Suprapubic skin (tissue), 4 donors: ENCODE results near the gene PLEKHO1.

ENCODE experiments used
- EP300 ChIP-seq: sonication (generic); formaldehyde crosslinking; IDR thresholded peaks from one replicate; pipeline ENCODE4 v1.6.1; 2017; ENCODE audit warnings: antibody characterized with exemption
- POLR2A ChIP-seq, 2 donors: fragments of 450-650 bp; IDR thresholded peaks; one replicate each; pipeline ENCODE4 v1.6.1; 2017; ENCODE audit warnings: antibody characterized with exemption in 2 of 2, mild to moderate bottlenecking in 2 of 2, moderate library complexity in 2 of 2
- POLR2AphosphoS5 ChIP-seq, 3 donors: sonication (generic); formaldehyde crosslinking; IDR thresholded peaks; one replicate each; pipeline ENCODE4 v1.6.1; 2017; ENCODE audit warnings: antibody characterized with exemption in 3 of 3
- TF ChIP-seq, protein P1 (sequence below), 2 donors: fragments of 200-600 bp in 1 of 2; fragments of 450-650 bp in 1 of 2; sonication (generic) in 1 of 2; IDR thresholded peaks; one replicate each; pipeline ENCODE4 v1.5.1; 2016 to 2019; ENCODE audit warnings: antibody characterized with exemption in 2 of 2, mild to moderate bottlenecking in 1 of 2, moderate library complexity in 1 of 2

DNA sequence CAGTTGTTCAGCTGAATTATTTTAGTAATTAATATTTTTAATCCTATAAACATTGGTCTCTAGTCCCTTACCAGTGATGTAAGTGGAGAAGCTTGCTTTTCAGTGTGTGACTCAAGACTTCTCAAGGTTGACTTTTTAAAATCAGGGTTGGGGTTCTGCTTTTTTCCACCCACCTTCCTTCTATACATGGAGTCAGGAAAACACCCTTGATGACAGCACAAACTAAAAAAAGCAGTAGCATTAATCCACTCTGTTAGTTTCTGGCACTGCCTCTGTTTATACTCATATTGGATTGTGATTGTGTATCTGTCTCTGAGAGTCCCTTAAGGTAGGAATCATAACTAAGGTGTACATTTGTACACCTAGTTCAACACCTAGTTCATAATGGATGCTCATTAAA is 8.3 kb upstream of the PLEKHO1 start:
- TF ChIP-seq EP300 (no peak), POLR2A (IDR thresholded peaks at IDR 0.05) (no peak), POLR2AphosphoS5 (IDR thresholded peaks at IDR 0.05) (no peak)
- TF ChIP-seq, protein P1, sequence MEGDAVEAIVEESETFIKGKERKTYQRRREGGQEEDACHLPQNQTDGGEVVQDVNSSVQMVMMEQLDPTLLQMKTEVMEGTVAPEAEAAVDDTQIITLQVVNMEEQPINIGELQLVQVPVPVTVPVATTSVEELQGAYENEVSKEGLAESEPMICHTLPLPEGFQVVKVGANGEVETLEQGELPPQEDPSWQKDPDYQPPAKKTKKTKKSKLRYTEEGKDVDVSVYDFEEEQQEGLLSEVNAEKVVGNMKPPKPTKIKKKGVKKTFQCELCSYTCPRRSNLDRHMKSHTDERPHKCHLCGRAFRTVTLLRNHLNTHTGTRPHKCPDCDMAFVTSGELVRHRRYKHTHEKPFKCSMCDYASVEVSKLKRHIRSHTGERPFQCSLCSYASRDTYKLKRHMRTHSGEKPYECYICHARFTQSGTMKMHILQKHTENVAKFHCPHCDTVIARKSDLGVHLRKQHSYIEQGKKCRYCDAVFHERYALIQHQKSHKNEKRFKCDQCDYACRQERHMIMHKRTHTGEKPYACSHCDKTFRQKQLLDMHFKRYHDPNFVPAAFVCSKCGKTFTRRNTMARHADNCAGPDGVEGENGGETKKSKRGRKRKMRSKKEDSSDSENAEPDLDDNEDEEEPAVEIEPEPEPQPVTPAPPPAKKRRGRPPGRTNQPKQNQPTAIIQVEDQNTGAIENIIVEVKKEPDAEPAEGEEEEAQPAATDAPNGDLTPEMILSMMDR (IDR thresholded peaks at IDR 0.05): no peak
